Measurements from ENCODE around the gene ZNF771.
"Not testable (repeated sequence)": the region's sequence is repeated elsewhere in the genome, so short reads cannot be mapped to it uniquely, and the experiment has no call there.

Gene ZNF771

GRCh38 chr16:30438835-30439234 lies 31.4 kb downstream of the ZNF771 start:
- no peak for DNase-seq

DNA sequence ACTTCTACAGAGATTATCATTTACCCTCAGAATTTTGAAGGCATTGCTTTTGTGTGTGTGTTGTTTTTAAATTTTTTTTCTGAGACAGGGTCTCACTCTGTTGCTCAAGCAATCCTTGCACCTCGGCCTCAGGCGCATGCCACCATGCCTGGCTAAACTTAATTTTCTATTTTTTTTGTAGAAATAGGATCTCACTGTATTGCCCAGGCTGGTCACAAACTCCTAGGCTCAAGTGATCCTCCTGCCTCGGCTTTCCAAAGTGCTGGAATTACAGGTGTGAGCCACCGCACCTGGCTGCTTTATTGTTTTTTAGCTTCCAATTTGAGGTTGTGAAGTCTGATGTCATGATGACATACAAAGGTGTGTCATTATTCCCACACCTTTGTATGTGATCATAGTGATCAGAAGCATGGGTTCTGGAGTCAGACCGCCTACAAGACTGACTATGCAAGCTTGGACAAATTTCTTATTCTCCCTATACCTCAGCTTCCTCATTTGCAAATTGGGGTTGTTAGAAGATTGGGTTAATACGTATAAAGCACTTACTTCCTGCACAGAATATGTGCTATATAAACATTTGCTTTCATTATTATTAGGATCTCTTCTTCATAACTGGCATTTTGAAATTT lies 32.4 kb downstream of the ZNF771 start:
- DNase-seq, result no peak

GRCh38 chr16:30443631-30444030 lies 36.2 kb downstream of the ZNF771 start:
- no peak for DNase-seq

DNA sequence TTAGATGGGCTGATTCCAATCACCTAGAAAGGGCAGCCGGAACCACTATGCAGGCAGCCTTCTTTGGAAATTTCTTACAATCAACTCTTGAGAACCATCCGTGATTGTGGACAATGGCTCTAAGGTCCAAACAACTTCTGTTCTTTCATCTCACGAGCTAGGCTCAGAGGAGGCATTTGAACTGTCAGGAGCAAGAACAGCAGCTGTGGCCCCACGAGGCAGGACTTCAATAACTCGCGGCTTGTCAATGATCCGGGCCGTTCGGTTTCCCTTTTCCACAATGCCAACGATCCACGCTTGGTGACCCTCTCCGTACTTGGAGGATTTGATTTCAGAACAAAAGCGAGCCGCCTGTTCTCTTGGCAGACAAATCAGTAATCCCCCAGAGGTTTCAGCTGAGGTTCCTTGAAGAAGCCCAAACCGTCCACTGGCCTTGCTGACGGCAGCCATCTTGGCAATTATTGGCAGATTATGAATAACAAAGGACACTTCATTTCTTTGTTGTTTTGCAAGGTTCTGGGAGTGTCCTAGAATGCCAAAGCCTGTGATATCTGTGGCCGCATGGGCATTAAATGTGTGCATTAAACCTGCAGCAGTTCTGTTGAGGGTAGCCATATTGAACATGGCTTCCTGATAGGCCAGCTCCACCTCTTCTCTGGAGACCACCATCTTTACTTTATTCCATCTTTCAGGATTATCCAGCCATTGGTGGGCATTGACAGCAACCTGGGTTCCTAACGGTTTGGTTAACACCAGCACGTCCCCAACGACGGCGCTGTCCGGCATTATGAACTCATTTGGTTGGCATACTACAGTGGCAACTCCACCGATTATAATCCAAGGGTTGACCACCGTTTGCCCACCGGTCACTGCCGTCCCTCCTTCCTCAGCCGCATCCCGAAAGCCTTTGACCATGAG lies 37.1 kb downstream of the ZNF771 start:
- no peak for DNase-seq

DNA sequence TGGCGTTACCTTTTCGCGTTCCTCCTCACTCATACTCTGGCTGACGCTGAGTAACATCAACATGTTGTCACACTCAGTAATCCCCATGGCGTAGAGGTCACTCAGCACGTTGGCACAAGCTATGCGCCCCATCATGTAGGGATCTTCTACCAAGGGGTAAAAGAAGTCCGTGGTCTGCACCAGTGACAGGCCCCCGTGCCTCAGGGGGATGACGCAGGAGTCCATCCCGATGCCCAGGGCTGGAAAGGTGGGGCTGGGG lies 37.7 kb downstream of the ZNF771 start:
- no peak for DNase-seq

- DNase-seq, result peak; percentile 93 to 97
These were observed 38.2 kb downstream of the ZNF771 start, which contains the start of gene SEPHS2 for GRCh38 chr16:30445408-30446202. Gene SEPHS2, minus strand, starts transcription at chr16:30445874. Its CDS starts 147 bp downstream, at chr16:30445727.

GRCh38 chr16:30446203-30446595 lies 38.8 kb downstream of the ZNF771 start:
- DNase-seq, result no peak

DNA sequence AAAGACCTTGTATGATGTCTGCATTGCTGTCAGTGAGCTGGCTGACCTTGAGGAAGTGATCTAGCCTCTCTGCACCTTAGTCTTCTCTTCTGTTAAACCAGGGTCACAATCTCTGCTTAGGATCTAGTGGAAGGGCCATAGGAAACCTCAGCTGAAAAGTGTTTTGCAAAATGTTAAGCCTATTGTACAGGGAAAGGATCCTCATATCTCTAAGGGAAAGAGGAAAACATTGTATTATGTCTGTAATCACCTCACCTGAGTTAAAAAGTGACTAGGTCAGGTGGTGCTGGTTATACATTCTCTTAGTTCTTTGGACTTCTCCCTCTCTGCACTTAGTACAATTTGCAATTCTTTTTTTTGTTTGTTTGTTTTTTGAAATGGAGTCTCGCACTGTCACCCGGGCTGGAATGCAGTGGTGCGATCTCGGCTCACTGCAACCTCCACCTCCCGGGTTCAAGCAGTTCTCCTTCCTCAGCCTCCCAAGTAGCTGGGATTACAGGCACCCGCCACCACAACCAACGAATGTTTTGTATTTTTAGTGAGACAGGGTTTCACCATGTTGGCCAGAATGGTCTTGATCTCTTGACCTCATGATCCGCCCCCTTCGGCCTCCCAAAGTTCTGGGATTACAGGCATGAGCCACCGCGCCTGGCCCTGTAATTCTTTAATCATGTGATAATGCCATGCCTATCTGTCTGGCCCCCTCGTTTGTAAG lies 40.3 kb downstream of the ZNF771 start:
- no peak for DNase-seq

DNA sequence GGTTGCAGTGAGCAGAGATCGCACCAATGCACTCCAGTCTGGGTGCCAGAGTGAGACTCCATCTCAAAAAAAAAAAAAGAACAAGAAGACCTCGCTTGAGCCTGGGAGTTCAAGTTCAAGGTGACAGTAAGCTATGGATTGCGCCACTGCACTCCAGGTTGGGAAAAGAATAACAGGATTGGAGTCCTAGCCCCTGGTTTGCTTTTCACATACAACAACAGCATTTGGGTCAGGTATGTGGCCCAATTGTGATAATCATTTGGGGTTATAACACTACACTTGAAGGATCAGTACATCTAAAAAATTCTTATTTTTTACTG lies 41.7 kb downstream of the ZNF771 start:
- no peak for DNase-seq

- not testable (repeated sequence) for DNase-seq
These were observed 45.5 kb downstream of the ZNF771 start for GRCh38 chr16:30452709-30453580.

GRCh38 chr16:30456302-30456701 lies 48.9 kb downstream of the ZNF771 start:
- DNase-seq, result no peak

- no peak for DNase-seq
These were observed 49.9 kb downstream of the ZNF771 start for GRCh38 chr16:30457256-30457655.

GRCh38 chr16:30457743-30458560 lies 50.5 kb downstream of the ZNF771 start:
- no peak for DNase-seq

- no peak for DNase-seq
These were observed 51.4 kb downstream of the ZNF771 start for GRCh38 chr16:30458561-30459394.

DNA sequence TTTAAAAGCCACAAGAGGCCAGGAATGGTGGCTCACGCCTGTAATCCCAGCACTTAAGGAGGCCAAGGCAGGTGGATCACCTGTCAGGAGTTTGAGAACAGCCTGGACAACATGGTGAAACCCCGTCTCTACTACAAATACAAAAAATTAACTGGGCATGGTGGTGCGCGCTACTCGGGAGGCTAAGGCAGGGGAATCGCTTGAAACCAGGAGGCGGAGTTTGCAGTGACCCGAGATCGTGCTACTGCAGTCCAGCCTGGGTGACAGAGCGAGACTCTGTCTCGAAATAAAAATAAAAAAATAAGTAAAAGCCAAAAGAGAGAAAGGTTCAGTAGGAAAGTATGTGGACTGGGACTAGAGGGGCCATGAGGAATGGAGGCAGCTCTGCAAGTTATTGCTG lies 52.0 kb downstream of the ZNF771 start:
- no peak for DNase-seq

DNA sequence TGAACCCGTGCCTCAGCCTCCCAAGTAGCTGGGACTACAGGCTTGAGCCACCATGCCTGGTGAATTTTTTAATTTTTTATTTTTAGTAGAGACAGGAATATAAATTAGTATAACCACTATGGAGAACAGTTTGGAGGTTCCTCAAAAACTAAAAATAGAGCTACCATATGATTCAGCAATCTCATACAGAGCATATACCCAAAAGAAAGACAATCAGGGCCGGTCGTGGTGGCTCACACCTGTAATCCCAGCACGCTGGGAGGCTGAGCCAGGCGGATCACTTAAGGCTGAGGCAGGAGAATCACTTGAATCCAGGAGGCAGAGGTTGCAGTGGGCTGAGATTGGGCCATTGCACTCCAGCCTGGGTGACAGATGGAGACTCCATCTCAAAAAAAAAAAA lies 54.0 kb downstream of the ZNF771 start:
- not testable (repeated sequence) for DNase-seq

- no peak for DNase-seq
These were observed 56.7 kb downstream of the ZNF771 start for GRCh38 chr16:30464078-30464477.
